HG02840 (cell line): ENCODE data around the gene ACTC1.

ENCODE experiments used
- ATAC-seq: cut with Tn5 transposase; IDR thresholded peaks from one replicate; pipeline ENCODE4 v1.9.1; 2021; ENCODE audit warnings: mild to moderate bottlenecking, moderate library complexity, moderate number of reproducible peaks; ENCODE audit not compliant: unreplicated experiment, low FRiP score

Gene ACTC1

GRCh38 chr15:34768530-34768929, 26.8 kb downstream of the ACTC1 start:
- no peak for ATAC-seq

GRCh38 chr15:34765741-34766140, 29.6 kb downstream of the ACTC1 start:
- ATAC-seq, result no peak

GRCh38 chr15:34760909-34761308, 34.4 kb downstream of the ACTC1 start:
- no peak for ATAC-seq

GRCh38 chr15:34759992-34760391, 35.4 kb downstream of the ACTC1 start:
- no peak for ATAC-seq

GRCh38 chr15:34759347-34759746, 36.0 kb downstream of the ACTC1 start:
- no peak for ATAC-seq

- ATAC-seq, result no peak
Observed at GRCh38 chr15:34757262-34757661, 38.1 kb downstream of the ACTC1 start.

- no peak for ATAC-seq
Observed at GRCh38 chr15:34755419-34755773, 40.0 kb downstream of the ACTC1 start.

- no peak for ATAC-seq
Observed at GRCh38 chr15:34754674-34755418, 40.5 kb downstream of the ACTC1 start, which contains the start of gene GJD2. TSS of gene GJD2 (minus strand) at chr15:34754998. CDS start at chr15:34754488, 510 bp downstream.

- no peak for ATAC-seq
Observed at GRCh38 chr15:34754171-34754601, 41.2 kb downstream of the ACTC1 start.

GRCh38 chr15:34753236-34753894, 42.0 kb downstream of the ACTC1 start:
- no peak for ATAC-seq

- no peak for ATAC-seq
Observed at GRCh38 chr15:34749691-34750090, 45.7 kb downstream of the ACTC1 start.
